Natural killer cell (primary cell): ENCODE data around the gene MSRB2. TPM values are rescaled to one million over a fixed set of nuclear protein-coding genes. Genes with fewer than 3 reads are reported as not detected.

Source experiments
- ATAC-seq, 3 donors: fragments of 150-1000 bp in 2 of 3; fragments of 200-7000 bp in 1 of 3; cut with Tn5 transposase; 1 replicate in 1 of 3; 2 replicates in 2 of 3; pipeline ENCODE4 v1.10.0; 2021; ENCODE audit warnings: mild to moderate bottlenecking in 2 of 3, moderate library complexity in 2 of 3
- DNase-seq, 2 donors: peaks; one replicate each; pipeline versions ENCODE4 v3.0.0 to v3.0.0-alpha.2; 2013 to 2021; ENCODE audit warnings: mixed read lengths in 1 of 2
- H3K27ac ChIP-seq: one replicate; pipeline ENCODE4 v1.5.1; 2013; ENCODE audit warnings: mild to moderate bottlenecking, low read length
- H3K27me3 ChIP-seq: one replicate; pipeline ENCODE4 v1.6.1; 2013; ENCODE audit warnings: low read length; ENCODE audit not compliant: control insufficient read depth, insufficient read depth
- H3K36me3 ChIP-seq: one replicate; pipeline ENCODE4 v1.6.1; 2013; ENCODE audit warnings: low read length; ENCODE audit not compliant: control insufficient read depth, insufficient read depth
- H3K4me1 ChIP-seq: one replicate; pipeline ENCODE4 v1.6.1; 2013; ENCODE audit warnings: low read length; ENCODE audit not compliant: control insufficient read depth, insufficient read depth
- H3K4me3 ChIP-seq: one replicate; pipeline ENCODE4 v1.5.1; 2013; ENCODE audit warnings: low read length
- H3K9me3 ChIP-seq: one replicate; pipeline ENCODE4 v1.6.1; 2013; ENCODE audit warnings: low read length; ENCODE audit not compliant: control insufficient read depth, insufficient read depth
- H3K27ac Mint-ChIP-seq, 2 donors: one replicate each; pipeline ENCODE4 v1.8.0; 2022; ENCODE audit warnings: mild to moderate bottlenecking in 2 of 2, mixed read lengths in 2 of 2, moderate library complexity in 1 of 2
- H3K27me3 Mint-ChIP-seq, 2 donors: one replicate each; pipeline ENCODE4 v1.8.0; 2022; ENCODE audit warnings: low read depth in 2 of 2, mixed read lengths in 2 of 2
- H3K36me3 Mint-ChIP-seq: one replicate; pipeline ENCODE4 v1.8.0; 2022; ENCODE audit warnings: mixed read lengths
- H3K4me1 Mint-ChIP-seq, 2 donors: one replicate each; pipeline ENCODE4 v1.8.0; 2022; ENCODE audit warnings: mixed read lengths in 2 of 2
- H3K4me3 Mint-ChIP-seq: one replicate; pipeline ENCODE4 v1.8.0; 2022; ENCODE audit warnings: mild to moderate bottlenecking, moderate library complexity, mixed read lengths
- H3K9me3 Mint-ChIP-seq, 2 donors: one replicate each; pipeline ENCODE4 v1.8.0; 2022; ENCODE audit warnings: mixed read lengths in 2 of 2
- CTCF ChIP-seq: fragments of 200-600 bp; IDR thresholded peaks from one replicate; pipeline ENCODE4 v1.8.0; 2022; ENCODE audit warnings: antibody characterized with exemption
- WGBS: methylation state at CpG from one replicate; pipeline ENCODE4 v1.1.7; 2013; ENCODE audit warnings: missing lambda C conversion rate; ENCODE audit not compliant: insufficient coverage; 5-methylcytosine and 5-hydroxymethylcytosine counted together
- intact Hi-C: fragments of 100-400 bp; cut with micrococcal nuclease; formaldehyde crosslinking; loops from one replicate; pipeline ENCODE4 v1.14.2; 2022
- total RNA-seq, 4 donors: library from RNA; stranded (reverse); fragments of 120-200 nt in 1 of 4; gene quantifications; one replicate each; pipeline versions ENCODE4 v1.2.3 to v1.2.4, GENCODE V29; 2013 to 2022

The MSRB2 gene
- total RNA-seq, 3 donors from 2014 or later (not counting 1 experiment from before 2014, with no cell fraction given): 3.3 to 5.6 (median 3.8) TPM

GRCh38 chr10:23171232-23171876, 76.0 kb downstream of the MSRB2 start:
- Histone ChIP-seq H3K9me3 (no peaks in the 10 kb centered on the region), H3K27me3 (peaks cover 14% of the 10 kb centered on the region), H3K4me1 (no peaks in the 10 kb centered on the region), H3K27ac (no peak overlapping the region), H3K36me3 (no peaks in the 10 kb centered on the region), H3K4me3 (no peak overlapping the region)
- DNase-seq: no peak
- TF ChIP-seq CTCF: no peak
- WGBS: 18% methylated on average over 22 of the region's 26 CpGs
- intact Hi-C loops: no loop called here
- no peaks in the 10 kb centered on the region for H3K36me3 Mint-ChIP-seq
- no peak overlapping the region for H3K4me3 Mint-ChIP-seq
- peaks cover 61 to 65% of the 10 kb centered on the region in 2 donors for H3K27me3 Mint-ChIP-seq
- H3K27ac Mint-ChIP-seq: no peak overlapping the region
- no peaks in the 10 kb centered on the region for H3K4me1 Mint-ChIP-seq
- H3K9me3 Mint-ChIP-seq: no peaks in the 10 kb centered on the region
- no peak for ATAC-seq

Other genes starting within 250 kb of the MSRB2 start
- under 1 TPM in 2 of 3 donors, not detected in 1; 0.65 to 0.68 TPM for gene ARMC3, start 167.5 kb upstream of the MSRB2 start, total RNA-seq
- gene PTF1A, start 96.7 kb downstream of the MSRB2 start, total RNA-seq: not detected
- not detected for gene C10orf67, start 249.2 kb downstream of the MSRB2 start, total RNA-seq